Activated T-helper 1 cell treated with anti-CD3 and anti-CD28 coated beads, Interleukin-12 subunit alpha, Interleukin-12 subunit beta, Interleukin-2, Interleukin-4 antibody, amounts not matched to agents 30 ng/mL and 10 ng/mL and 1 ng/mL, durations not matched to agents 14 hours and 24 hours and 36 hours (primary cell): ENCODE data around the gene ATRNL1. TPM values are rescaled to one million over a fixed set of nuclear protein-coding genes. Genes with fewer than 3 reads are reported as not detected.
"Not testable (repeated sequence)": the region's sequence is repeated elsewhere in the genome, so short reads cannot be mapped to it uniquely, and the experiment has no call there.

Experiments used
- DNase-seq: peaks from one replicate; pipeline ENCODE4 v3.0.0; 2021; ENCODE audit warnings: low spot score
- H3K27ac Mint-ChIP-seq: one replicate; pipeline ENCODE4 v1.8.0; 2021; ENCODE audit warnings: mild to moderate bottlenecking, mixed read lengths
- H3K27me3 Mint-ChIP-seq: one replicate; pipeline ENCODE4 v1.8.0; 2022; ENCODE audit warnings: mild to moderate bottlenecking, moderate library complexity, mixed read lengths; ENCODE audit not compliant: insufficient read depth
- H3K36me3 Mint-ChIP-seq: one replicate; pipeline ENCODE4 v1.8.0; 2021; ENCODE audit warnings: low read depth, mixed read lengths
- H3K4me1 Mint-ChIP-seq: one replicate; pipeline ENCODE4 v1.8.0; 2021; ENCODE audit warnings: low read depth, mixed read lengths
- H3K4me3 Mint-ChIP-seq: one replicate; pipeline ENCODE4 v1.8.0; 2021; ENCODE audit warnings: mild to moderate bottlenecking, moderate library complexity, mixed read lengths
- H3K9me3 Mint-ChIP-seq: one replicate; pipeline ENCODE4 v1.8.0; 2021; ENCODE audit warnings: mixed read lengths
- intact Hi-C: fragments of 100-400 bp; cut with micrococcal nuclease; formaldehyde crosslinking; loops from one replicate; pipeline ENCODE4 v1.15.1; 2024
- total RNA-seq: library from RNA; stranded (reverse); gene quantifications from 2 replicates; pipeline ENCODE4 v1.2.3, GENCODE V29; 2022

ATRNL1 gene
- total RNA-seq, 1 donor from 2014 or later, result not detected

GRCh38 chr10:115536401-115536800 is 443.2 kb downstream of the ATRNL1 start:
- H3K36me3 Mint-ChIP-seq, intact Hi-C loops, H3K27ac Mint-ChIP-seq, DNase-seq, H3K27me3 Mint-ChIP-seq, H3K4me1 Mint-ChIP-seq, H3K9me3 Mint-ChIP-seq, H3K4me3 Mint-ChIP-seq: not testable (repeated sequence)

GRCh38 chr10:115539142-115539762 is 446.1 kb downstream of the ATRNL1 start:
- no peak overlapping the region for H3K4me3 Mint-ChIP-seq
- H3K36me3 Mint-ChIP-seq, result no peaks in the 10 kb centered on the region
- intact Hi-C loops, result no loop called here
- no peaks in the 10 kb centered on the region for H3K4me1 Mint-ChIP-seq
- H3K9me3 Mint-ChIP-seq, result no peaks in the 10 kb centered on the region
- H3K27ac Mint-ChIP-seq, result no peak overlapping the region
- no peaks in the 10 kb centered on the region for H3K27me3 Mint-ChIP-seq
- DNase-seq, result no peak

- Mint-ChIP-seq H3K36me3 (no peaks in the 10 kb centered on the region), H3K27ac (no peak overlapping the region), H3K9me3 (no peaks in the 10 kb centered on the region), H3K27me3 (no peaks in the 10 kb centered on the region), H3K4me1 (no peaks in the 10 kb centered on the region), H3K4me3 (no peak overlapping the region)
- DNase-seq, result no peak
- intact Hi-C loops, result no loop called here
Measured at GRCh38 chr10:115555887-115556402, 462.8 kb downstream of the ATRNL1 start.

GRCh38 chr10:115558252-115558651 is 465.1 kb downstream of the ATRNL1 start:
- no peaks in the 10 kb centered on the region for H3K27me3 Mint-ChIP-seq

GRCh38 chr10:115566867-115567266 is 473.7 kb downstream of the ATRNL1 start:
- DNase-seq, result no peak
- intact Hi-C loops, result no loop called here
- Mint-ChIP-seq H3K36me3 (no peaks in the 10 kb centered on the region), H3K4me1 (no peaks in the 10 kb centered on the region), H3K9me3 (no peaks in the 10 kb centered on the region), H3K27ac (no peak overlapping the region), H3K4me3 (no peak overlapping the region), H3K27me3 (no peaks in the 10 kb centered on the region)

More at GRCh38 chr10:115558252-115558651, 465.1 kb downstream of the ATRNL1 start:
- Mint-ChIP-seq H3K36me3 (no peaks in the 10 kb centered on the region), H3K4me1 (no peaks in the 10 kb centered on the region), H3K9me3 (no peaks in the 10 kb centered on the region), H3K27ac (no peak overlapping the region), H3K4me3 (no peak overlapping the region)
- intact Hi-C loops, result no loop called here
- DNase-seq, result no peak

- no peak for DNase-seq
- no peaks in the 10 kb centered on the region for H3K4me1 Mint-ChIP-seq
- H3K27me3 Mint-ChIP-seq, result no peaks in the 10 kb centered on the region
- H3K4me3 Mint-ChIP-seq, result no peak overlapping the region
- no peak overlapping the region for H3K27ac Mint-ChIP-seq
- intact Hi-C loops, result no loop called here
- no peaks in the 10 kb centered on the region for H3K36me3 Mint-ChIP-seq
- no peaks in the 10 kb centered on the region for H3K9me3 Mint-ChIP-seq
Measured at GRCh38 chr10:115572740-115573455, 479.7 kb downstream of the ATRNL1 start.

GRCh38 chr10:115580239-115580638 is 487.1 kb downstream of the ATRNL1 start:
- H3K4me1 Mint-ChIP-seq, result no peaks in the 10 kb centered on the region
- no peaks in the 10 kb centered on the region for H3K36me3 Mint-ChIP-seq
- no peak overlapping the region for H3K4me3 Mint-ChIP-seq
- H3K27ac Mint-ChIP-seq, result no peak overlapping the region
- DNase-seq, result no peak
- peaks cover 6% of the 10 kb centered on the region for H3K9me3 Mint-ChIP-seq
- no peaks in the 10 kb centered on the region for H3K27me3 Mint-ChIP-seq
- intact Hi-C loops, result no loop called here

GRCh38 chr10:115593060-115593459 is 499.9 kb downstream of the ATRNL1 start:
- intact Hi-C loops, result no loop called here

GRCh38 chr10:115604627-115605026 is 511.5 kb downstream of the ATRNL1 start:
- DNase-seq, result no peak
- H3K27ac Mint-ChIP-seq, result no peak overlapping the region
- intact Hi-C loops, result no loop called here
- H3K27me3 Mint-ChIP-seq, result no peaks in the 10 kb centered on the region
- no peaks in the 10 kb centered on the region for H3K4me1 Mint-ChIP-seq
- no peaks in the 10 kb centered on the region for H3K36me3 Mint-ChIP-seq
- H3K9me3 Mint-ChIP-seq, result no peaks in the 10 kb centered on the region
- no peak overlapping the region for H3K4me3 Mint-ChIP-seq

More at GRCh38 chr10:115593060-115593459, 499.9 kb downstream of the ATRNL1 start:
- Mint-ChIP-seq H3K4me3 (no peak overlapping the region), H3K4me1 (no peaks in the 10 kb centered on the region), H3K36me3 (no peaks in the 10 kb centered on the region), H3K9me3 (peaks cover 6% of the 10 kb centered on the region), H3K27me3 (no peaks in the 10 kb centered on the region), H3K27ac (no peak overlapping the region)
- DNase-seq, result no peak

- Mint-ChIP-seq H3K27ac (no peak overlapping the region), H3K27me3 (no peaks in the 10 kb centered on the region), H3K4me3 (no peak overlapping the region), H3K36me3 (no peaks in the 10 kb centered on the region), H3K9me3 (no peaks in the 10 kb centered on the region), H3K4me1 (no peaks in the 10 kb centered on the region)
- intact Hi-C loops, result no loop called here
- DNase-seq, result no peak
Measured at GRCh38 chr10:115606086-115606485, 512.9 kb downstream of the ATRNL1 start.

- intact Hi-C loops, result no loop called here
- H3K27ac Mint-ChIP-seq, result no peak overlapping the region
- H3K4me1 Mint-ChIP-seq, result no peaks in the 10 kb centered on the region
- no peaks in the 10 kb centered on the region for H3K36me3 Mint-ChIP-seq
- no peaks in the 10 kb centered on the region for H3K9me3 Mint-ChIP-seq
- H3K4me3 Mint-ChIP-seq, result no peak overlapping the region
- DNase-seq, result no peak
- no peaks in the 10 kb centered on the region for H3K27me3 Mint-ChIP-seq
Measured at GRCh38 chr10:115606741-115607140, 513.6 kb downstream of the ATRNL1 start.

- H3K27me3 Mint-ChIP-seq, result no peaks in the 10 kb centered on the region
- no peaks in the 10 kb centered on the region for H3K4me1 Mint-ChIP-seq
- no peak for DNase-seq
- H3K9me3 Mint-ChIP-seq, result peaks cover 5% of the 10 kb centered on the region
- no peak overlapping the region for H3K4me3 Mint-ChIP-seq
- no peaks in the 10 kb centered on the region for H3K36me3 Mint-ChIP-seq
- intact Hi-C loops, result no loop called here
- no peak overlapping the region for H3K27ac Mint-ChIP-seq
Measured at GRCh38 chr10:115624448-115624847, 531.3 kb downstream of the ATRNL1 start.

GRCh38 chr10:115628616-115629015 is 535.5 kb downstream of the ATRNL1 start:
- intact Hi-C loops, result no loop called here
- Mint-ChIP-seq H3K36me3 (no peaks in the 10 kb centered on the region), H3K9me3 (no peaks in the 10 kb centered on the region), H3K4me3 (no peak overlapping the region), H3K4me1 (no peaks in the 10 kb centered on the region), H3K27ac (no peak overlapping the region), H3K27me3 (no peaks in the 10 kb centered on the region)
- DNase-seq, result no peak
